Measurements from ENCODE around the gene BCAT1.

GRCh38 chr12:24773996-24774395, 174.9 kb downstream of the BCAT1 start:
- TF ChIP-seq CTCF (IDR thresholded peaks at IDR 0.05) (no peak), POLR2A (IDR thresholded peaks at IDR 0.05) (no peak)

All from Peyer's patch (tissue), 4 donors.